HEK293 (cell line): ENCODE data around the gene VPS9D1.

ENCODE experiments used
- HOXD13 ChIP-seq: sonication (generic); formaldehyde crosslinking; IDR thresholded peaks from 2 replicates; pipeline ENCODE4 v1.8.0; 2022; ENCODE audit warnings: missing genetic modification reagents, borderline replicate concordance
- KLF7 ChIP-seq: fragments of 450-650 bp; formaldehyde crosslinking; IDR thresholded peaks from 2 replicates; pipeline ENCODE4 v1.5.1; 2016; ENCODE audit warnings: missing biosample characterization, missing genetic modification characterization, borderline replicate concordance
- WT1 ChIP-seq: fragments of 450-650 bp; formaldehyde crosslinking; IDR thresholded peaks from 2 replicates; pipeline ENCODE4 v1.5.1; 2016; ENCODE audit warnings: missing biosample characterization, missing genetic modification characterization
- ZBTB7A ChIP-seq: fragments of 450-650 bp; formaldehyde crosslinking; IDR thresholded peaks from 2 replicates; pipeline ENCODE4 v1.5.1; 2016; ENCODE audit warnings: low read depth, missing biosample characterization, missing genetic modification characterization
- ZNF19 ChIP-seq: fragments of 450-650 bp; formaldehyde crosslinking; IDR thresholded peaks from 2 replicates; pipeline ENCODE4; 2016; ENCODE audit warnings: missing biosample characterization, missing genetic modification characterization, low read depth
- ZNF202 ChIP-seq: fragments of 450-650 bp; formaldehyde crosslinking; IDR thresholded peaks from 2 replicates; pipeline ENCODE4 v1.5.1; 2016; ENCODE audit warnings: missing biosample characterization, missing genetic modification characterization, borderline replicate concordance
- ZNF23 ChIP-seq: fragments of 450-650 bp; formaldehyde crosslinking; IDR thresholded peaks from 2 replicates; pipeline ENCODE4 v1.5.1; 2016; ENCODE audit warnings: missing biosample characterization, missing genetic modification characterization, borderline replicate concordance
- ZNF350 ChIP-seq: fragments of 450-650 bp; formaldehyde crosslinking; IDR thresholded peaks from 2 replicates; pipeline ENCODE4 v1.5.0; 2017; ENCODE audit warnings: missing biosample characterization, mild to moderate bottlenecking, missing genetic modification characterization
- ZNF423 ChIP-seq: fragments of 450-650 bp; formaldehyde crosslinking; IDR thresholded peaks from 2 replicates; pipeline ENCODE4 v1.5.1; 2016; ENCODE audit warnings: missing biosample characterization, missing genetic modification characterization
- ZNF549 ChIP-seq: fragments of 450-650 bp; IDR thresholded peaks from 2 replicates; pipeline ENCODE4 v1.5.1; 2018; ENCODE audit warnings: missing biosample characterization, missing genetic modification characterization, mild to moderate bottlenecking, inconsistent platforms, moderate library complexity
- ZNF664 ChIP-seq: fragments of 450-650 bp; formaldehyde crosslinking; IDR thresholded peaks from 2 replicates; pipeline ENCODE4 v1.5.1; 2016; ENCODE audit warnings: missing biosample characterization, missing genetic modification characterization
- ZNF701 ChIP-seq: fragments of 450-650 bp; formaldehyde crosslinking; IDR thresholded peaks from 2 replicates; pipeline ENCODE4 v1.5.1; 2016; ENCODE audit warnings: missing biosample characterization, missing genetic modification characterization
- ZSCAN16 ChIP-seq: fragments of 450-650 bp; formaldehyde crosslinking; IDR thresholded peaks from 2 replicates; pipeline ENCODE4 v1.5.1; 2016; ENCODE audit warnings: missing biosample characterization, missing genetic modification characterization
- ZSCAN30 ChIP-seq: fragments of 450-650 bp; IDR thresholded peaks from 2 replicates; pipeline ENCODE4 v1.5.1; 2018; ENCODE audit warnings: missing biosample characterization, mild to moderate bottlenecking, missing genetic modification characterization, moderate library complexity
- ZXDB ChIP-seq: fragments of 450-650 bp; formaldehyde crosslinking; IDR thresholded peaks from 2 replicates; pipeline ENCODE4 v1.5.1; 2016; ENCODE audit warnings: missing biosample characterization, missing genetic modification characterization
- TF ChIP-seq, protein P1 (sequence below): fragments of 450-650 bp; formaldehyde crosslinking; conservative IDR thresholded peaks from 2 replicates; pipeline ENCODE4 v1.5.1; 2016; ENCODE audit warnings: low read depth, missing biosample characterization, missing genetic modification characterization
- TF ChIP-seq, protein P2 (sequence below): fragments of 450-650 bp; formaldehyde crosslinking; IDR thresholded peaks from 2 replicates; pipeline ENCODE4 v1.5.1; 2016; ENCODE audit warnings: missing biosample characterization, missing genetic modification characterization
- TF ChIP-seq, protein P3 (sequence below): fragments of 450-650 bp; formaldehyde crosslinking; IDR thresholded peaks from 2 replicates; pipeline ENCODE4 v1.5.1; 2016; ENCODE audit warnings: missing biosample characterization, missing genetic modification characterization
- TF ChIP-seq, protein P4 (sequence below): fragments of 450-650 bp; formaldehyde crosslinking; IDR thresholded peaks from 2 replicates; pipeline ENCODE4 v1.5.1; 2017; ENCODE audit warnings: missing biosample characterization, missing genetic modification characterization
- TF ChIP-seq, protein P5 (sequence below): fragments of 450-650 bp; formaldehyde crosslinking; IDR thresholded peaks from 2 replicates; pipeline ENCODE4 v1.5.1; 2016; ENCODE audit warnings: missing biosample characterization, missing genetic modification characterization

VPS9D1 gene

DNA sequence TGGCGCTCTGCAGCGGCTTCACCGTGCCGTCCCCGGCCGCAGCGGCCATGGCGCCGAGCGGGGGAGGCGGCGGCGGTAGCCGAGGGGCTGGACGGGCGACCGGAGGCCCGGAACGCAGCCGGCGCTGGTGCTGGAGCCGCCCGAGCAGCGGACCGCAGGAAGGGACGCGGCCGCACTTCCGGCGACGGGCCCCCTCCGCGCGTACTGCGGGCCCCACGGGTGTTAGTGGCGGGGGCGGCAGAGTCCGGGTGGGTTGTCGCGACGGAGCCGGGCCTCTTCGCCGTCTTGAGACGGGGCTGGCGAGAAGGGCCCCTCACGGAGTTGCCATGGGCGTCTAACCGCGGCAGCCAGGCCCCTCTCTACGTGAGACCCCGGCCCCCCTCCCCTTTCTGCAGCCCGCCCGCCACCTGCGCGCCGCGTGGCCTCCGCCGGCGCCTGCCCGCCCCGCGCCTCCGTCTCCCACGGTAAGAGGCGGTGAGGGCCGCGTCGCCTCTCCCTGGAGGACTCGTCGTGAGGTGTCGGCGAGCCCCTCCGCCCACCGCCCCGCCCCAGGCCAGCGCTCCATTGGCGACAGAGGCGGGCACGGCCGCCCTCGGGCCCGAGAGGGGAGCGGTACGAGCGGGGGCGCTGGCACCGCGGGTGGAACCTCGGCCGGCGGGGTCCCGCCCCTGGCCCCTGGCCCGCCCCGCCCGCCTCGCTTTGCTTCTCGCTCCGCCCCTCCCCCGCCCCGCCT, at the start of gene VPS9D1, which contains the start of gene ZNF276 (continued):
- TF ChIP-seq, protein P1, sequence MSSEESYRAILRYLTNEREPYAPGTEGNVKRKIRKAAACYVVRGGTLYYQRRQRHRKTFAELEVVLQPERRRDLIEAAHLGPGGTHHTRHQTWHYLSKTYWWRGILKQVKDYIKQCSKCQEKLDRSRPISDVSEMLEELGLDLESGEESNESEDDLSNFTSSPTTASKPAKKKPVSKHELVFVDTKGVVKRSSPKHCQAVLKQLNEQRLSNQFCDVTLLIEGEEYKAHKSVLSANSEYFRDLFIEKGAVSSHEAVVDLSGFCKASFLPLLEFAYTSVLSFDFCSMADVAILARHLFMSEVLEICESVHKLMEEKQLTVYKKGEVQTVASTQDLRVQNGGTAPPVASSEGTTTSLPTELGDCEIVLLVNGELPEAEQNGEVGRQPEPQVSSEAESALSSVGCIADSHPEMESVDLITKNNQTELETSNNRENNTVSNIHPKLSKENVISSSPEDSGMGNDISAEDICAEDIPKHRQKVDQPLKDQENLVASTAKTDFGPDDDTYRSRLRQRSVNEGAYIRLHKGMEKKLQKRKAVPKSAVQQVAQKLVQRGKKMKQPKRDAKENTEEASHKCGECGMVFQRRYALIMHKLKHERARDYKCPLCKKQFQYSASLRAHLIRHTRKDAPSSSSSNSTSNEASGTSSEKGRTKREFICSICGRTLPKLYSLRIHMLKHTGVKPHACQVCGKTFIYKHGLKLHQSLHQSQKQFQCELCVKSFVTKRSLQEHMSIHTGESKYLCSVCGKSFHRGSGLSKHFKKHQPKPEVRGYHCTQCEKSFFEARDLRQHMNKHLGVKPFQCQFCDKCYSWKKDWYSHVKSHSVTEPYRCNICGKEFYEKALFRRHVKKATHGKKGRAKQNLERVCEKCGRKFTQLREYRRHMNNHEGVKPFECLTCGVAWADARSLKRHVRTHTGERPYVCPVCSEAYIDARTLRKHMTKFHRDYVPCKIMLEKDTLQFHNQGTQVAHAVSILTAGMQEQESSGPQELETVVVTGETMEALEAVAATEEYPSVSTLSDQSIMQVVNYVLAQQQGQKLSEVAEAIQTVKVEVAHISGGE = peak; percentile 98
- TF ChIP-seq, protein P2, sequence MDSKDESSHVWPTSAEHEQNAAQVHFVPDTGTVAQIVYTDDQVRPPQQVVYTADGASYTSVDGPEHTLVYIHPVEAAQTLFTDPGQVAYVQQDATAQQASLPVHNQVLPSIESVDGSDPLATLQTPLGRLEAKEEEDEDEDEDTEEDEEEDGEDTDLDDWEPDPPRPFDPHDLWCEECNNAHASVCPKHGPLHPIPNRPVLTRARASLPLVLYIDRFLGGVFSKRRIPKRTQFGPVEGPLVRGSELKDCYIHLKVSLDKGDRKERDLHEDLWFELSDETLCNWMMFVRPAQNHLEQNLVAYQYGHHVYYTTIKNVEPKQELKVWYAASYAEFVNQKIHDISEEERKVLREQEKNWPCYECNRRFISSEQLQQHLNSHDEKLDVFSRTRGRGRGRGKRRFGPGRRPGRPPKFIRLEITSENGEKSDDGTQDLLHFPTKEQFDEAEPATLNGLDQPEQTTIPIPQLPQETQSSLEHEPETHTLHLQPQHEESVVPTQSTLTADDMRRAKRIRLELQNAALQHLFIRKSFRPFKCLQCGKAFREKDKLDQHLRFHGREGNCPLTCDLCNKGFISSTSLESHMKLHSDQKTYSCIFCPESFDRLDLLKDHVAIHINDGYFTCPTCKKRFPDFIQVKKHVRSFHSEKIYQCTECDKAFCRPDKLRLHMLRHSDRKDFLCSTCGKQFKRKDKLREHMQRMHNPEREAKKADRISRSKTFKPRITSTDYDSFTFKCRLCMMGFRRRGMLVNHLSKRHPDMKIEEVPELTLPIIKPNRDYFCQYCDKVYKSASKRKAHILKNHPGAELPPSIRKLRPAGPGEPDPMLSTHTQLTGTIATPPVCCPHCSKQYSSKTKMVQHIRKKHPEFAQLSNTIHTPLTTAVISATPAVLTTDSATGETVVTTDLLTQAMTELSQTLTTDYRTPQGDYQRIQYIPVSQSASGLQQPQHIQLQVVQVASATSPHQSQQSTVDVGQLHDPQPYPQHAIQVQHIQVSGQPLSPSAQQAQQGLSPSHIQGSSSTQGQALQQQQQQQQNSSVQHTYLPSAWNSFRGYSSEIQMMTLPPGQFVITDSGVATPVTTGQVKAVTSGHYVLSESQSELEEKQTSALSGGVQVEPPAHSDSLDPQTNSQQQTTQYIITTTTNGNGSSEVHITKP (tag by site-specific recombination) = 0 out of 2 replicates have a peak, but pooled peaks have one; percentile 12
- TF ChIP-seq ZNF19 (tag by site-specific recombination) = no peak
- TF ChIP-seq KLF7 = peak; percentile 43; the same call in 1 of the 2 replicates
- TF ChIP-seq ZSCAN30 (tag by site-specific recombination) = peak; percentile 97
- no peak for TF ChIP-seq HOXD13 (CRISPR knock-in tag)
- TF ChIP-seq, protein P3, sequence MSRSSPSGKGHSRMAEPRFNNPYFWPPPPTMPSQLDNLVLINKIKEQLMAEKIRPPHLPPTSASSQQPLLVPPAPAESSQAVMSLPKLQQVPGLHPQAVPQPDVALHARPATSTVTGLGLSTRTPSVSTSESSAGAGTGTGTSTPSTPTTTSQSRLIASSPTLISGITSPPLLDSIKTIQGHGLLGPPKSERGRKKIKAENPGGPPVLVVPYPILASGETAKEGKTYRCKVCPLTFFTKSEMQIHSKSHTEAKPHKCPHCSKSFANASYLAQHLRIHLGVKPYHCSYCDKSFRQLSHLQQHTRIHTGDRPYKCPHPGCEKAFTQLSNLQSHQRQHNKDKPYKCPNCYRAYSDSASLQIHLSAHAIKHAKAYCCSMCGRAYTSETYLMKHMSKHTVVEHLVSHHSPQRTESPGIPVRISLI (tag by site-specific recombination) = no peak
- TF ChIP-seq ZXDB (tag by site-specific recombination) = peak; percentile 62
- peak; percentile 89 for TF ChIP-seq ZBTB7A (tag by site-specific recombination)
- TF ChIP-seq ZNF350 (tag by site-specific recombination) = peak; percentile 78
- TF ChIP-seq ZNF23 = no peak
- no peak for TF ChIP-seq ZNF664 (tag by site-specific recombination)
- TF ChIP-seq ZNF423 (tag by site-specific recombination) = no peak
- TF ChIP-seq, protein P4, sequence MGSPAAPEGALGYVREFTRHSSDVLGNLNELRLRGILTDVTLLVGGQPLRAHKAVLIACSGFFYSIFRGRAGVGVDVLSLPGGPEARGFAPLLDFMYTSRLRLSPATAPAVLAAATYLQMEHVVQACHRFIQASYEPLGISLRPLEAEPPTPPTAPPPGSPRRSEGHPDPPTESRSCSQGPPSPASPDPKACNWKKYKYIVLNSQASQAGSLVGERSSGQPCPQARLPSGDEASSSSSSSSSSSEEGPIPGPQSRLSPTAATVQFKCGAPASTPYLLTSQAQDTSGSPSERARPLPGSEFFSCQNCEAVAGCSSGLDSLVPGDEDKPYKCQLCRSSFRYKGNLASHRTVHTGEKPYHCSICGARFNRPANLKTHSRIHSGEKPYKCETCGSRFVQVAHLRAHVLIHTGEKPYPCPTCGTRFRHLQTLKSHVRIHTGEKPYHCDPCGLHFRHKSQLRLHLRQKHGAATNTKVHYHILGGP (tag by site-specific recombination) = no peak
- TF ChIP-seq WT1 (tag by site-specific recombination) = no peak
- TF ChIP-seq, protein P5, sequence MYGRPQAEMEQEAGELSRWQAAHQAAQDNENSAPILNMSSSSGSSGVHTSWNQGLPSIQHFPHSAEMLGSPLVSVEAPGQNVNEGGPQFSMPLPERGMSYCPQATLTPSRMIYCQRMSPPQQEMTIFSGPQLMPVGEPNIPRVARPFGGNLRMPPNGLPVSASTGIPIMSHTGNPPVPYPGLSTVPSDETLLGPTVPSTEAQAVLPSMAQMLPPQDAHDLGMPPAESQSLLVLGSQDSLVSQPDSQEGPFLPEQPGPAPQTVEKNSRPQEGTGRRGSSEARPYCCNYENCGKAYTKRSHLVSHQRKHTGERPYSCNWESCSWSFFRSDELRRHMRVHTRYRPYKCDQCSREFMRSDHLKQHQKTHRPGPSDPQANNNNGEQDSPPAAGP = peak; percentile 55; the same call in 1 of the 2 replicates
- no peak for TF ChIP-seq ZSCAN16 (tag by site-specific recombination)
- no peak for TF ChIP-seq ZNF701 (tag by site-specific recombination)
- 0 out of 2 replicates have a peak, but pooled peaks have one; percentile 14 for TF ChIP-seq ZNF549 (tag by site-specific recombination)
- TF ChIP-seq ZNF202 (tag by site-specific recombination) = no peak
